ENCODE results near the gene IFT122.

The IFT122 gene

DNA sequence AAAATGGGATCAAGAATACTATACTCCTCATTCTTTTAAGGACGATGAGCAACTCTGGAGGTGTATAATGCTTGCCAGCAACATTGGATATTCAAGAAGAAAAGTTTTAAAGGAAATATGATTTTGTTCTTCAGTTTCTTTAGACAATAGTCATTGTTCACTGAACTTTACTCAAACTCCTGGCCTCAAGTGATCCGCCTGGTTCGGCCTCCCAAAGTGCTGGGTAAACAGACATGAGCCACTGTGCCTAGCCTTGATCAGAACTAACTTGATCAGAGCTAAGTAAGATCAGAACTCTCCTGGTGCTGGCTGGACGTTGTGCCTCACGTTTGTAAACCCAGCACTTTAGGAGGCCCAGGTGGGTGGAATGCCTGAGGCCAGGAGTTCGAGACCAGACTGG, 24.2 kb upstream of the IFT122 start:
- no peak for DNase-seq

GRCh38 chr3:129416415-129416814, 23.6 kb upstream of the IFT122 start:
- DNase-seq = no peak

- no peak for DNase-seq
Observed at GRCh38 chr3:129417326-129417725, 22.7 kb upstream of the IFT122 start.

GRCh38 chr3:129418041-129418973, 21.7 kb upstream of the IFT122 start:
- DNase-seq = no peak

- no peak for DNase-seq
Observed at GRCh38 chr3:129419476-129419875, 20.5 kb upstream of the IFT122 start.

DNA sequence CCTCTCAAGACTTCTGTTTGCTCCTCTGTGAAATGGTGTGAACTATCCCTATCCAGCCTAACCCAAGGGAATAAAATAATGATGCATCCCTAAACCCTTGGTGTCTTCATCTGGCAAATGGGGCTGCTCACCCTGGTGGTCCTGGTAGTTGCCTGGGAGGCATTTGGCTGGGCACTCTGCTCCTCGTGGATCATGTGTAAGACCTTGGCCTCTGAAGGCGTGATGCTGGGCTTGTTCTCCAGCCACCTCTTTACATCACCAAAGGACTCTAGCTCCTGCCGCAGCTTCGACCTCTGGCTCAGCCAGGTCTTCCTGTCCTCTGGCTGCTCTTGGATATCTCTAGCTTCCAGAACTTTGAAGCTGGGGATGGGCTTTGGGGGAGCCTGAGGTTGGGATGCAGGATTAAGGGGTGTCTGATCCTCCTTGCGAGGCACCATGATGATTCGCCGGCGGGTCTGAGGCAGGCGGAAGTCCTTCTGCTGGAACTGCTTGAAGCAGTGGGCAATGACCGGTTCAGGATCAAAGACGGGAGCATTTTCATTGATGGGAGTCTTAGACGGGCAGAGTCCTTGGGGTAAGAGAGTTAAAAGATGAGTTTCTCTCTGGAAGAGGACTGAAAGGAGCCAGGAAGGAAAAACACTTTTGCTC, 18.7 kb upstream of the IFT122 start:
- DNase-seq = no peak

DNA sequence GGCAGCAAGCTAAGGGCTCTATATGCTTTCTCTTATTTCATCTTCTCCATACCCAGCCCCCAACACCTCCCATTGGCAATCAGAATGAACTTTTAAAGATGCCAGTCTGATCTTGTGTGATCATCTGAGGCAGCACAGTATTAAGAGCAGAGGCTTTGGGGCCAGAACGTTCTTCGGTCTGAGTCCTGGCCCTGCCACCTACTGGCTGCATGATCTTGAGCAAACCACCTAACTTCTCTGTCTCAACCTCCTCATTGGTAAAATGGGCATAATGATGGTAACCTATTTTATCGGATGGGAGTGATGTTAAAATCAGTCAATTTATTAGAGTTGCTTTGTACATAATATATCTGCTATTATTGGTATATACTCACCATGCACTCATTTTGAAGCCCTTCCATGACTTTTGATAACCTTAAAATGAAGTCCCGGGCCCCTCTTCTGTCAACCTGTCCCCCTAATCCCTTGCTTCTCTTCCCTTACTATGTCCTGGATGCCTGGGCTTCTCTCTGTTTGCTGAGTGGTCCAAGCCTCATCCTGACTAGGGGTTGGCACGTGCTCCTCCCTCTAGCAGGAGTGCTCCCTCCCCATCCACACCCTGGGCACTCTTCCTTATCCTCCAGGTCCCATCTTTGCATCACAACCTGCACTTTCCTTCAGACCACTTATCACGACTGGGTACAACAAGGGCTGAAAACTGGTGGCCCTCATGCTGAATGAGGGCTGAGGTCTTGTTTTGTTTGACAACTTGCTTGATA, 17.9 kb upstream of the IFT122 start:
- no peak for DNase-seq

- DNase-seq = no peak
Observed at GRCh38 chr3:129422897-129423296, 17.1 kb upstream of the IFT122 start.

DNA sequence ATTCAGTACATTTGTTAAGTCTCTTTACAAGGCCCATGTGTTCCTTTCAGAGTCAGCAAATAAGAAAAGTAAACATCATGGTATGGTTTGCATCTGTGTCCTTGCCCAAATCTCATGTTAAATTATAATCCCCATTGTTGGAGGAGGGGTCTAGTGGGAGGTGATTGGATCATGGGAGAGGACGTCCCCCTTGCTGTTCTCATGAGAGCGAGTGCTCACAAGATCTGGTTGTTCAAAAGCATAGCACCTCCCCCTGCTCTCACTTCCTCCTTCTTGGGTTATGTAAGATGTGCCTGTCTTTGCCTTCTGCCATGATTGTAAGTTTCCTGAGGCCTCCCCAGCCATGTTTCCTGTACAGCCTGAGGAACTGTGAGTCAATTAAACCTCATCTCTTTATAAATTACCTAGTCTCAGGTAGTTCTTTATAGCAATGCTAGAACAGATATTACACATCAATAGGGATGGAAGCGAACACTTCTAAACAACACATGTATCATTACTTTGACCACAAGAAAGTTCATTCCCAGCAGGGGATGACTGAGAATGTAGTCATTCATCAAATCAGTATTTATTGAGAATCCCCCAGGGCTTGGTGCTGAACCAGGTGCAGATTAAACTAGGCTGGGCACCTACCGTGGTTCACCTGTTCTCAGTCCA, 15.7 kb upstream of the IFT122 start:
- peak in 1 of 51 donors; percentile 12 for DNase-seq

DNA sequence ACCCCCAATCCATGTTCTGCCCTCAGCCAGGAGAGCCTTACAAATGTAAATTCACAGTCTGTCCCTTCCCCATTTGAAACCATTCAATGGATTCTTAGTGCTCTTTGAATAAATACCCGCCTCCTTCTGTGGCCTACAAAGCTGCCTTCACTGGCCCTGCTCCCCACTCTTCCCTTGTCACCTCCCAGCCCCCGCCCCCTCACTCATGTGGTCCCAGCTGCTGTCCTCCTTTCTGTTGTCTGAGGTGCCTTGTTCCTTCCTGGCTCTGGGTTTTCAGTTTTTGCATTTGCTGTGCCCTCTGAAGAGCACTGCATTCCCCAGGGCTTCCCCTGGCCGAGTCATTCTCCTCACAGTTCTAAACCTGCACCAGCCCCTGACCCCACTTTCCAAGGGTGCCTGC, 14.8 kb upstream of the IFT122 start:
- no peak for DNase-seq

DNA sequence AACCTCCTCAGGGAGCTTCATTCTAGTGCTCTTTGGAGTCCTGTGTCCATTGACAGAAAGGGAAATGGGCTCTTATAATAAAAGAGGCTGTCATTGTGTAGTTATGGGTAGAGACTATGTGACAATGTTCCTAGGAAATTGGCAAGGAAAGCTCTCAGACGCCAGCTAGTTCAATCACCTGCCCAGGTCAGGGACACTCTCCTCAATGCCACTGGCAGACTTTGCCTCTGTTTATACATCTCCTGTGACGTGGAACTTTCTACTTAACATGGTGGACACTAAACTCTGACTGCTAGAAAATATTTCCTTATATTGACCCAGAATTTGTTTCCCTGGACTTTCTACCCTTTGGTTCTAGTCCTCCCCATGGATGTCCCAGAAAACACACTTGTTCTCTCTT, 14.4 kb upstream of the IFT122 start:
- DNase-seq = no peak

- DNase-seq = peak in 3 of 51 donors; percentile 33 to 49 (median 37)
Observed at GRCh38 chr3:129428007-129428375, 12.0 kb upstream of the IFT122 start.

GRCh38 chr3:129428376-129429079, 11.5 kb upstream of the IFT122 start, which contains the start of gene EFCAB12:
EFCAB12 (minus strand) TSS chr3:129428636; CDS start chr3:129428488, 148 bp downstream.
- DNase-seq = peak; percentile 40 to 98 (median 94)

DNA sequence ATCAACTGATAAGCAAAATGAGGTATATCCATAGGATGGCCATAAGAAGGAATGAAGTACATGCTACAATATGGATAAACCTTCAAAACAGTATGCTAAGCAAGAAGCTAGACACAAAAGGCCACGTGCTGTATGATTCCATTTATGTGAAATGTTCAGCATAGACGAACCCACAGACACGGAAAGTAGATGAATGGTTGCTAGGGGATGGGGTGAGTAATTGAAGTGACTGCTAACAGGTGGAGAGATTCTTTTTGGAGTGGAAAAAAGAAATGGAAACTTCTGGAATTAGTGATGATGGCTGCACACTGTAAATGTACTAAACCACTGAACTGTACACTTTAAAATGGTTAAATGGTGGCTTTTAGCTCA, 11.0 kb upstream of the IFT122 start:
- DNase-seq = peak in 1 of 51 donors; percentile 58

- DNase-seq = no peak
Observed at GRCh38 chr3:129429602-129430001, 10.4 kb upstream of the IFT122 start.

- no peak for DNase-seq
Observed at GRCh38 chr3:129432036-129432435, 8.0 kb upstream of the IFT122 start.

DNA sequence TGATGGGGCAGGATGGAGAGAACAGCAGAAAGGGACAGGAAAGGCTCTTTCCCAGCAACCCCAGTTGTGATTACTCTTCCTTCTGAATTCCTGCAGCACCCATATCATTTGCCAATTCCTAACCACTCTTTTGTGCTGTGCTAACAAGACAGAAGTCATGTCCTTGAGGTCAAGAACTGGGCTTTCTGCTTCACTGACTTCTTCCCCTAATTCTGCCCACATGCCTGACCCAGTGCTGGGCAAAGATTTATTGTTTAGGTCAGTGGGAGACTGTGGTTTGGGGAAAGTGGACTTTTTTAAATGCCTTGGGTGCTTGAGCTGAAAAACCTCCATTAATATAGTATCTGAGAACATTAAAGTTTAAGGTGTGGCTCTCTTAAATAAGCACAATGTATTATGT, 7.4 kb upstream of the IFT122 start:
- no peak for DNase-seq

GRCh38 chr3:129433565-129433964, 6.5 kb upstream of the IFT122 start:
- DNase-seq = no peak

DNA sequence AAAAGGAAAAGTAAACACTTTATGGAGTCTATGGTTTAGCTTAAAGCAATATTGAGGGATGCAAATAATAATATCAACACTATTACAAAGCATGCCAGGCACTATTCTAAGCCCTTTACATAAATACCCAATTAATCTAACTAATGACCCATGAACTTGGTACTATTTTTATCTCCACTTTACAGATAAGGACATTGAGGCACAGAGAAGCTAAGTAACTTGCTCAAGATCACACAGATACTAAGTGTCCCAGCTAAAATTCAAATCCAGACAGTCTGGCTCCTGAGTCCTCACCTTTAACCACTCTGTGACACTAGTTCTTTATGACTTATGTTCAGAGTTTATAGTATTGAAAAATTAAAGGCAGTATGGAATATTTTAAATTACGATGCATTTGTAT, 5.9 kb upstream of the IFT122 start:
- DNase-seq = no peak

DNA sequence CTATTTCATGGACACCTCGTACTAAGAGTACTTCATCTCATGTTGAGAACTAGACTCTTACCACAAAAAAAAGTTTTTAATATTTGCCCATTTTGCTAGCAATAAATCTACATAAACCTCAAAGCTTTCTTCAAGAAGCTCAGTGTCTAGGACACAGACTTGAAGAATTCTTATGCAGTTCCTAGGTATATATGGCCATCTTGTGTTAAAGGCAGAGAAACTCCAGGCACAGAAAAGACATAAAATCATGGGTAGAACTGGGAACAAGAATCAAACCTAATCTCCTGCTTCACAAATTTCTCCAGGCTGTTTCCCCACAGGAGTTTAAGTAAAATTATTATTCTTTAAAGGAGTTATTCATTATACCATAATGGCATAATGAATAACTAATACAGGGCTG, 4.7 kb upstream of the IFT122 start:
- peak in 1 of 51 donors; percentile 4 for DNase-seq
